ENCODE measurements around the gene CCNA2.

Gene CCNA2

DNA sequence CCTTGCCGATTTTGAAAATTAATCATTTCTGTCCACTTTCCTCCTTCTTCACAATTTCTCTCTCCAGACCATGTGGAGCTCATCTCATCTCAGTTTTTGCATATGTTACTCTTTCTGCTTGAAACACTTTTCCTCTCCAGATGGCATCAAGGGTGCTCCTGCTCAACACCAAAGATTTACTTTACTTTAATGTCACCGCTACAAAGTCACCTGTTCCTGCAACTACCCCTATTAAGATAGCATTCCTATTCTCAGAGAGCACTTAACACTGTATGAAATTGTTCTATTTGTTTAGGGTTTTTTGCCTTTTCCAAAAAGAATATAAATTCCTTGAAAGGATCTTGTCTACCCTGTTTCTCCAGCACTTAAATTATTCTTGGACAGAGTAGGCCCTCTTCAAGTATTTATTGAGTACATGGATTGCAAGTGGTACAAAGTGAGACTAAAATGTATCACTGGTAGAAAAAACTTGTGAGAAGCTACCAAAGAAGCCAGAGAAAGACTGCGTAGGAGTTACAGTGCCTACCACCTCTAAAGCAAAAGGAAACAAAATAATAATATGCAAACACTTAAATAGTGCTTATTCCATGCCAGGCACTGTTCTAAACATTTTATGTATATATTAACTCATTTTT lies 23.7 kb downstream of the CCNA2 start:
- DNase-seq (ENCODE audit: low read depth): no peak
- TF ChIP-seq, protein P1, sequence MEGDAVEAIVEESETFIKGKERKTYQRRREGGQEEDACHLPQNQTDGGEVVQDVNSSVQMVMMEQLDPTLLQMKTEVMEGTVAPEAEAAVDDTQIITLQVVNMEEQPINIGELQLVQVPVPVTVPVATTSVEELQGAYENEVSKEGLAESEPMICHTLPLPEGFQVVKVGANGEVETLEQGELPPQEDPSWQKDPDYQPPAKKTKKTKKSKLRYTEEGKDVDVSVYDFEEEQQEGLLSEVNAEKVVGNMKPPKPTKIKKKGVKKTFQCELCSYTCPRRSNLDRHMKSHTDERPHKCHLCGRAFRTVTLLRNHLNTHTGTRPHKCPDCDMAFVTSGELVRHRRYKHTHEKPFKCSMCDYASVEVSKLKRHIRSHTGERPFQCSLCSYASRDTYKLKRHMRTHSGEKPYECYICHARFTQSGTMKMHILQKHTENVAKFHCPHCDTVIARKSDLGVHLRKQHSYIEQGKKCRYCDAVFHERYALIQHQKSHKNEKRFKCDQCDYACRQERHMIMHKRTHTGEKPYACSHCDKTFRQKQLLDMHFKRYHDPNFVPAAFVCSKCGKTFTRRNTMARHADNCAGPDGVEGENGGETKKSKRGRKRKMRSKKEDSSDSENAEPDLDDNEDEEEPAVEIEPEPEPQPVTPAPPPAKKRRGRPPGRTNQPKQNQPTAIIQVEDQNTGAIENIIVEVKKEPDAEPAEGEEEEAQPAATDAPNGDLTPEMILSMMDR (IDR thresholded peaks at IDR 0.05; ENCODE audit: control insufficient read depth, extremely low read depth, insufficient read depth): no peak
- no peak overlapping the region for H3K4me3 ChIP-seq (ENCODE audit: low read depth, low read length)

DNA sequence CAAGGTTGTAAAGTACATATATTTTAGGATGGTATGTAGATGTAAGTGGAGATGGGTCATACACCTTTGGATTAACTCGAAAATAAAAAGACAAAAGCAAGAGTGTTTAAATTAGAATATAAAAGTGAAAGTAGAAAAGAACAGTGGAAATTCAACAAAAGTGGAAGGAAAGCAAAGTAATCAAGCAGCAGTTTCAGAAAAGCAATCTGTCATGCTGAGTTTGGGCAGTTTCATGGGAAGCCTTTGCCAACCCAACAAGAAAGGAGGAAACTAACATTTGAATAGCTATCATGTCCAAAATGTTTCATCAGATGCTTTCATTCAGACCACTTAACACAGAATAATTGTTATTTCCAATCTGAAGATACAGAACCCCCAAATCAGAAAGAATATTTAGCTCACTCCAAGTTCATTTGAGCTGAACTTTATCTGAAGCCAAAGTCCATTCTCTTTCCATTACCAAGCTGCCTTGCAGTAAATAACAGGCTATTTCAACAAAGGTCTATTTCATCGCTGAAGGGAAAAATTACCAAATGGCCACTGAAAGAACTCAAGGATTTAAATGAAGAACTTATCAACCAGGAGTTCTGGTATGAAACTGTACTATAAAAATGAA lies 24.4 kb downstream of the CCNA2 start:
- H3K4me3 ChIP-seq (ENCODE audit: low read depth, low read length): no peak overlapping the region
- no peak for DNase-seq (ENCODE audit: low read depth)
- TF ChIP-seq, protein P1 (IDR thresholded peaks at IDR 0.05; ENCODE audit: control insufficient read depth, extremely low read depth, insufficient read depth): no peak

DNA sequence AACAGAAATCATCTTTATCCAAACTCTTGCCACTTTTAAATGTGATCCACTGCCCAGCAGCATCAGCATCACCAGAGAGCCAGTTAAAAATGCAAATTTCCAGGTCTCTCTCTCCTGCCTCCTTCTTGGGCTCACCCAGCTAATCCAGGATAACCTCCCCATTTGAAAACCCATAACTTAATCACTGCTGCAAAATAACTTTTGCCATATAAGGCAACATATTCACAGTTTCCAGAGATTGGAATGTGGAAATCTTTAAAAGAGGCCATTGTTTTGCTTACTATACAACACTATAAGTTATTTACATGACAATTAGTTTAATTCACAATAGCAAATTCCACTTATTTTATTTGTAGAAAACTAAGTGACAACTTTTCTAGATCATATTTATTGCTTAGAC lies 27.4 kb downstream of the CCNA2 start:
- TF ChIP-seq, protein P1 (IDR thresholded peaks at IDR 0.05; ENCODE audit: control insufficient read depth, extremely low read depth, insufficient read depth): no peak
- no peak for DNase-seq (ENCODE audit: low read depth)
- H3K4me3 ChIP-seq (ENCODE audit: low read depth, low read length): no peak overlapping the region

DNA sequence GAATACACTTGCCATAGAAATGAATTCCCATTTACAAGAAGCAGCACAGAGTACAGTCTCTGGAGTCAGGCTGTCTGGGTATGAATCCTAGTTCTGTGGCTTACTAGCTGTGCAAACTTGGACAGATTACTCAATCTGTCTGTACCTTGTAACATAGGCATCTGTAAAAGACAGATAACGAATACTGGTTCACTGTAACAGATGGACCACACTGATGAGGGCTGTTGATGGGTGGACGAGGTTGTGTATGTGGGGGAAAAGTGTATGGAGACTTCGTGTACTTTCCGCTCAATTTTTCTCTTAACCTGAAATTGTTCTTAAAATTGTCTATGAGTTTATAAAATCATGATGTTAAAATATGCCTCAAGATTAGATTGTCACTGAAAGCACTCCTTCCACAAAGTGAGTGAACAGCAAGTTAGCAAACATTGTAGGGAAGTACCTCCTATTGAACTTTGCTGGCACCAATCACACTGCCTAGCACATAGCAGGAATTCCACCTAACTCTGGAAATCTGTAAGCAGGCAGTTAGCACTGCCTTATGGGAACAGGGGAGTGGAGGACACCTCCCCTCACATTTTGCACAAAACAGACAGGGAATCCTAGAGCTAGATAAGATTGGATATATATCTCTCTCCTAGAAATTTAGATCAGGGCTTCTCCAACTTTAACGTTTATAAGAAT lies 29.0 kb downstream of the CCNA2 start:
- no peak for DNase-seq (ENCODE audit: low read depth)
- H3K4me3 ChIP-seq (ENCODE audit: low read depth, low read length): no peak overlapping the region
- TF ChIP-seq, protein P1 (IDR thresholded peaks at IDR 0.05; ENCODE audit: control insufficient read depth, extremely low read depth, insufficient read depth): no peak

DNA sequence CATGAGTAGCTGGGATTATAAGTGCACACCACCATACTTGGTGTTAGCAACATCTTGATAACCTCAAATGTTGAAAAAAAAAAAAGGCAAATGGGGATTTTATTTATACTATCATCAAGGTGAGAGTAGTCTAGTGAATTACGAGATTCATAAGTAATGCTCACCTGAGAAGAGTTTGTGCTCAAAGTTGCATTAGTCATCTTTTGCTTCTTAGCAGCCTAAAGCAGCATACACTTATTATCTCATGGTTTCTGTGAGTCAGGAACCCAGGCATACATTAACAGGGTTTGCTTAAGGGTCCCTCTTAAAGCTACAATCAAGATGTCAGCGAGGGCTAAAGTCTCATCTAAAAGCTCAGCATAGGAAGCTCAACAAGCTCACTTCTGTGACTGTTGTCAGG lies 30.7 kb downstream of the CCNA2 start:
- TF ChIP-seq, protein P1 (IDR thresholded peaks at IDR 0.05; ENCODE audit: control insufficient read depth, extremely low read depth, insufficient read depth): no peak
- no peak overlapping the region for H3K4me3 ChIP-seq (ENCODE audit: low read depth, low read length)
- DNase-seq (ENCODE audit: low read depth): no peak

DNA sequence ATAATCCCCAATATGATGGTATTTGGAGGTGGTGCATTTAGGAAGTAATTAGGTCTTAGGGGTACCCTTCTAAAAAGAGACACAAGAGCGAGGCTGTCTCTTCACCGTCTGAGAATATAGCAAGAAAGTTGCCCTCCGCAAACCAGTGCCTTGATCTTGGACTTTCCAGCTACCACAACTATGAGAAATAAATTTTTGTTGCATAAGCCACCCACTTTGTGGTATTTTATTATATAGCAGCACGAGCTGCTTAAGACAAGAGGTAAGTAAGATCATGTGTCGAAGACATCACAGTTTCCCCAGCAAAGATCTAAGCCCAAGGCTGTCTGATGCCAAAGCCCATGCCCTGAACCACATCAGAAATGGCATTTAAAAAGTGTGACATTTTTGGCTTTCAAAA lies 32.2 kb downstream of the CCNA2 start:
- no peak overlapping the region for H3K4me3 ChIP-seq (ENCODE audit: low read depth, low read length)
- TF ChIP-seq, protein P1 (IDR thresholded peaks at IDR 0.05; ENCODE audit: control insufficient read depth, extremely low read depth, insufficient read depth): no peak
- no peak for DNase-seq (ENCODE audit: low read depth)
